ENCODE measurements around the gene GYS2.
A peak's percentile ranks its signal among the peaks of the same experiment; 100 is the strongest.
"Not testable (repeated sequence)": the region's sequence is repeated elsewhere in the genome, so short reads cannot be mapped to it uniquely, and the experiment has no call there.

GYS2 gene

GRCh38 chr12:21647179-21647578, 42.5 kb upstream of the GYS2 start:
- Histone ChIP-seq H3K36me3 (ENCODE audit: control insufficient read depth, insufficient read depth, low read length) (peaks cover 5% of the 10 kb centered on the region), H3K23ac (ENCODE audit: low read length) (no peak overlapping the region), H3K4me1 (ENCODE audit: control insufficient read depth, low read depth, low read length) (no peaks in the 10 kb centered on the region), H3K27ac (ENCODE audit: low read depth, low read length) (no peak overlapping the region), H2BK5ac (ENCODE audit: low read length) (no peak overlapping the region), H3K79me2 (ENCODE audit: control insufficient read depth, insufficient read depth, low read length) (peaks cover 21% of the 10 kb centered on the region), H4K8ac (ENCODE audit: low read depth, low read length) (no peak overlapping the region), H3K79me1 (ENCODE audit: low read length) (peaks cover 5% of the 10 kb centered on the region), H2BK120ac (ENCODE audit: low read depth, low read length) (no peak overlapping the region), H3K27me3 (ENCODE audit: insufficient read depth, low read length, poor library complexity) (no peaks in the 10 kb centered on the region), H2BK15ac (replicated peaks; ENCODE audit: low read depth) (no peak overlapping the region), H3K9ac (ENCODE audit: low read length) (no peak overlapping the region), H3K4ac (ENCODE audit: low read depth, low read length) (no peak overlapping the region), H3K18ac (ENCODE audit: low read length) (no peak overlapping the region), H3K56ac (ENCODE audit: low read length) (no peak overlapping the region), H3K4me2 (ENCODE audit: low read length) (no peak overlapping the region), H4K5ac (ENCODE audit: low read length) (no peak overlapping the region), H2AK5ac (ENCODE audit: low read length) (no peak overlapping the region), H3K4me3 (ENCODE audit: low read length) (no peak overlapping the region)
- no peak for DNase-seq

GRCh38 chr12:21645041-21645500, 40.4 kb upstream of the GYS2 start:
- H2BK120ac ChIP-seq (ENCODE audit: low read depth, low read length); H3K4me1 ChIP-seq (ENCODE audit: control insufficient read depth, low read depth, low read length); H3K4ac ChIP-seq (ENCODE audit: low read depth, low read length); H2BK5ac ChIP-seq (ENCODE audit: low read length); H3K27me3 ChIP-seq (ENCODE audit: insufficient read depth, low read length, poor library complexity); H3K79me1 ChIP-seq (ENCODE audit: low read length); H3K56ac ChIP-seq (ENCODE audit: low read length); H3K4me3 ChIP-seq (ENCODE audit: low read length); H2BK15ac ChIP-seq (replicated peaks; ENCODE audit: low read depth); H4K5ac ChIP-seq (ENCODE audit: low read length); H2AK5ac ChIP-seq (ENCODE audit: low read length); H4K8ac ChIP-seq (ENCODE audit: low read depth, low read length); H3K36me3 ChIP-seq (ENCODE audit: control insufficient read depth, insufficient read depth, low read length); H3K9ac ChIP-seq (ENCODE audit: low read length); H3K23ac ChIP-seq (ENCODE audit: low read length); H3K27ac ChIP-seq (ENCODE audit: low read depth, low read length); H3K4me2 ChIP-seq (ENCODE audit: low read length); H3K18ac ChIP-seq (ENCODE audit: low read length): not testable (repeated sequence)
- WGBS (ENCODE audit: extremely low coverage, insufficient coverage, low lambda C conversion rate), result no CpG with 5 or more reads among the region's 7 CpGs
- H3K79me2 ChIP-seq (ENCODE audit: control insufficient read depth, insufficient read depth, low read length), result peaks cover 13% of the 10 kb centered on the region
- DNase-seq, result peak; percentile 67

- no peak overlapping the region for H3K56ac ChIP-seq (ENCODE audit: low read length)
- no peak overlapping the region for H3K4me3 ChIP-seq (ENCODE audit: low read length)
- no peak overlapping the region for H3K4me2 ChIP-seq (ENCODE audit: low read length)
- no peaks in the 10 kb centered on the region for H3K4me1 ChIP-seq (ENCODE audit: control insufficient read depth, low read depth, low read length)
- peaks cover 7% of the 10 kb centered on the region for H3K79me1 ChIP-seq (ENCODE audit: low read length)
- H3K4ac ChIP-seq (ENCODE audit: low read depth, low read length), result no peak overlapping the region
- H3K27ac ChIP-seq (ENCODE audit: low read depth, low read length), result no peak overlapping the region
- DNase-seq, result no peak
- no peaks in the 10 kb centered on the region for H3K27me3 ChIP-seq (ENCODE audit: insufficient read depth, low read length, poor library complexity)
- H2BK15ac ChIP-seq (replicated peaks; ENCODE audit: low read depth), result no peak overlapping the region
- H3K18ac ChIP-seq (ENCODE audit: low read length), result no peak overlapping the region
- H3K79me2 ChIP-seq (ENCODE audit: control insufficient read depth, insufficient read depth, low read length), result peaks cover 13% of the 10 kb centered on the region
- peaks cover 8% of the 10 kb centered on the region for H3K36me3 ChIP-seq (ENCODE audit: control insufficient read depth, insufficient read depth, low read length)
- no peak overlapping the region for H2BK5ac ChIP-seq (ENCODE audit: low read length)
- no peak overlapping the region for H4K8ac ChIP-seq (ENCODE audit: low read depth, low read length)
- H4K5ac ChIP-seq (ENCODE audit: low read length), result no peak overlapping the region
- H2BK120ac ChIP-seq (ENCODE audit: low read depth, low read length), result no peak overlapping the region
- no peak overlapping the region for H3K9ac ChIP-seq (ENCODE audit: low read length)
- H3K23ac ChIP-seq (ENCODE audit: low read length), result no peak overlapping the region
- no peak overlapping the region for H2AK5ac ChIP-seq (ENCODE audit: low read length)
- no CpG with 5 or more reads among the region's 4 CpGs for WGBS (ENCODE audit: extremely low coverage, insufficient coverage, low lambda C conversion rate)
Measured at GRCh38 chr12:21644516-21644915, 39.9 kb upstream of the GYS2 start.

- Histone ChIP-seq H3K4ac (ENCODE audit: low read depth, low read length) (no peak overlapping the region), H2BK5ac (ENCODE audit: low read length) (no peak overlapping the region), H3K23ac (ENCODE audit: low read length) (no peak overlapping the region), H2BK120ac (ENCODE audit: low read depth, low read length) (no peak overlapping the region), H4K8ac (ENCODE audit: low read depth, low read length) (no peak overlapping the region), H3K4me2 (ENCODE audit: low read length) (no peak overlapping the region), H2AK5ac (ENCODE audit: low read length) (no peak overlapping the region), H3K36me3 (ENCODE audit: control insufficient read depth, insufficient read depth, low read length) (peaks cover 8% of the 10 kb centered on the region), H3K79me1 (ENCODE audit: low read length) (peaks cover 7% of the 10 kb centered on the region), H3K4me3 (ENCODE audit: low read length) (no peak overlapping the region), H3K27me3 (ENCODE audit: insufficient read depth, low read length, poor library complexity) (no peaks in the 10 kb centered on the region), H3K18ac (ENCODE audit: low read length) (no peak overlapping the region), H3K9ac (ENCODE audit: low read length) (no peak overlapping the region), H4K5ac (ENCODE audit: low read length) (no peak overlapping the region), H3K79me2 (ENCODE audit: control insufficient read depth, insufficient read depth, low read length) (peaks cover 11% of the 10 kb centered on the region), H3K4me1 (ENCODE audit: control insufficient read depth, low read depth, low read length) (no peaks in the 10 kb centered on the region), H3K27ac (ENCODE audit: low read depth, low read length) (no peak overlapping the region), H2BK15ac (replicated peaks; ENCODE audit: low read depth) (no peak overlapping the region), H3K56ac (ENCODE audit: low read length) (no peak overlapping the region)
- no peak for DNase-seq
- no CpG with 5 or more reads among the region's 3 CpGs for WGBS (ENCODE audit: extremely low coverage, insufficient coverage, low lambda C conversion rate)
Measured at GRCh38 chr12:21643758-21644157, 39.1 kb upstream of the GYS2 start.

GRCh38 chr12:21642707-21643389, 38.2 kb upstream of the GYS2 start:
- H3K4me2 ChIP-seq (ENCODE audit: low read length), result no peak overlapping the region
- peak; percentile 26 for DNase-seq
- no peak overlapping the region for H3K4ac ChIP-seq (ENCODE audit: low read depth, low read length)
- WGBS (ENCODE audit: extremely low coverage, insufficient coverage, low lambda C conversion rate), result no CpG with 5 or more reads among the region's 1 CpG
- no peak overlapping the region for H3K18ac ChIP-seq (ENCODE audit: low read length)
- no peak overlapping the region for H2BK5ac ChIP-seq (ENCODE audit: low read length)
- H3K4me3 ChIP-seq (ENCODE audit: low read length), result no peak overlapping the region
- no peak overlapping the region for H3K9ac ChIP-seq (ENCODE audit: low read length)
- peaks cover 8% of the 10 kb centered on the region for H3K36me3 ChIP-seq (ENCODE audit: control insufficient read depth, insufficient read depth, low read length)
- no peak overlapping the region for H2AK5ac ChIP-seq (ENCODE audit: low read length)
- no peak overlapping the region for H2BK120ac ChIP-seq (ENCODE audit: low read depth, low read length)
- no peak overlapping the region for H4K8ac ChIP-seq (ENCODE audit: low read depth, low read length)
- H3K56ac ChIP-seq (ENCODE audit: low read length), result no peak overlapping the region
- no peaks in the 10 kb centered on the region for H3K27me3 ChIP-seq (ENCODE audit: insufficient read depth, low read length, poor library complexity)
- H3K4me1 ChIP-seq (ENCODE audit: control insufficient read depth, low read depth, low read length), result no peaks in the 10 kb centered on the region
- no peak overlapping the region for H2BK15ac ChIP-seq (replicated peaks; ENCODE audit: low read depth)
- H3K27ac ChIP-seq (ENCODE audit: low read depth, low read length), result no peak overlapping the region
- peaks cover 4% of the 10 kb centered on the region for H3K79me1 ChIP-seq (ENCODE audit: low read length)
- no peak overlapping the region for H4K5ac ChIP-seq (ENCODE audit: low read length)
- H3K79me2 ChIP-seq (ENCODE audit: control insufficient read depth, insufficient read depth, low read length), result peaks cover 7% of the 10 kb centered on the region
- no peak overlapping the region for H3K23ac ChIP-seq (ENCODE audit: low read length)

Data from mesendoderm (in vitro differentiated cells).